ENCODE data around the gene PKM. TPM values are rescaled to one million over a fixed set of nuclear protein-coding genes. Genes with fewer than 3 reads are reported as not detected.
"Not testable (repeated sequence)": the region's sequence is repeated elsewhere in the genome, so short reads cannot be mapped to it uniquely, and the experiment has no call there.

The PKM gene
- total RNA-seq = 100 to 1,000 TPM; 965 to 980 TPM

GRCh38 chr15:72231066-72231832, at the start of gene PKM:
Gene PKM (minus strand): TSS chr15:72231190. CDS start chr15:72219097, 12,093 bp downstream.
- Mint-ChIP-seq H3K36me3 (peaks cover 14% of the 10 kb centered on the region), H3K4me3 (peak within 1 kb of the TSS; percentile 100), H3K27me3 (no peaks in the 10 kb centered on the region), H3K4me1 (peaks cover 38% of the 10 kb centered on the region), H3K9me3 (no peaks in the 10 kb centered on the region), H3K27ac (peak within 1 kb of the TSS; percentile 99)
- POLR2A ChIA-PET = interaction anchor here (0.6 to 3.8 kb wide), 12 partner anchors 9 to 243 kb away, joined by 3 to 25 read pairs (median 4); partner anchors contain the start of genes ARIH1, HEXA and PARP6
- peak; percentile 98 for DNase-seq
- peak; percentile 58 for ATAC-seq (ENCODE audit: low read depth)

- no peak overlapping the region for H3K4me3 Mint-ChIP-seq
- no peaks in the 10 kb centered on the region for H3K9me3 Mint-ChIP-seq
- no peak overlapping the region for H3K27ac Mint-ChIP-seq
- ATAC-seq (ENCODE audit: low read depth) (no peak), DNase-seq (no peak)
- peaks cover 1% of the 10 kb centered on the region for H3K4me1 Mint-ChIP-seq
- POLR2A ChIA-PET = no interaction called here
- peaks cover 4% of the 10 kb centered on the region for H3K27me3 Mint-ChIP-seq
- H3K36me3 Mint-ChIP-seq = no peaks in the 10 kb centered on the region
Observed at GRCh38 chr15:72280751-72281150, 49.8 kb upstream of the PKM start.

- Mint-ChIP-seq H3K36me3 (no peaks in the 10 kb centered on the region), H3K9me3 (no peaks in the 10 kb centered on the region), H3K4me3 (no peak overlapping the region), H3K4me1 (peaks cover 4% of the 10 kb centered on the region), H3K27me3 (peaks cover 8% of the 10 kb centered on the region), H3K27ac (no peak overlapping the region)
- DNase-seq (no peak), ATAC-seq (ENCODE audit: low read depth) (no peak)
- POLR2A ChIA-PET = no interaction called here
Observed at GRCh38 chr15:72278737-72279136, 47.7 kb upstream of the PKM start.

GRCh38 chr15:72276326-72276700, 45.3 kb upstream of the PKM start:
- no peak overlapping the region for H3K4me3 Mint-ChIP-seq
- POLR2A ChIA-PET = no interaction called here

GRCh38 chr15:72275635-72276325, 44.8 kb upstream of the PKM start:
- peaks cover 23% of the 10 kb centered on the region for H3K4me1 Mint-ChIP-seq
- POLR2A ChIA-PET; H3K4me3 Mint-ChIP-seq; DNase-seq; H3K27me3 Mint-ChIP-seq; ATAC-seq (ENCODE audit: low read depth); H3K27ac Mint-ChIP-seq; H3K36me3 Mint-ChIP-seq; H3K9me3 Mint-ChIP-seq: not testable (repeated sequence)

More at GRCh38 chr15:72276326-72276700, 45.3 kb upstream of the PKM start:
- Mint-ChIP-seq H3K27ac (no peak overlapping the region), H3K27me3 (peaks cover 8% of the 10 kb centered on the region), H3K9me3 (no peaks in the 10 kb centered on the region), H3K36me3 (peaks cover 3% of the 10 kb centered on the region), H3K4me1 (peaks cover 18% of the 10 kb centered on the region)
- ATAC-seq (ENCODE audit: low read depth) = no peak
- DNase-seq = no peak

GRCh38 chr15:72272997-72273352, 42.0 kb upstream of the PKM start:
- H3K9me3 Mint-ChIP-seq = no peaks in the 10 kb centered on the region
- DNase-seq (no peak), ATAC-seq (ENCODE audit: low read depth) (peak; percentile 0)
- peak overlapping the region; percentile 86 for H3K4me3 Mint-ChIP-seq
- peaks cover 8% of the 10 kb centered on the region for H3K27me3 Mint-ChIP-seq
- POLR2A ChIA-PET = interaction anchor here (0.9 to 2.7 kb wide), 3 partner anchors 43 to 93 kb away, joined by 3 to 16 read pairs (median 14); partner anchors contain the start of gene PKM
- H3K27ac Mint-ChIP-seq = peak overlapping the region; percentile 84
- H3K36me3 Mint-ChIP-seq = peaks cover 6% of the 10 kb centered on the region
- peaks cover 28% of the 10 kb centered on the region for H3K4me1 Mint-ChIP-seq

- peak; percentile 99 for ATAC-seq (ENCODE audit: low read depth)
- DNase-seq = peak; percentile 97
- peak within 1 kb of the TSS; percentile 84 for H3K27ac Mint-ChIP-seq
- peaks cover 6% of the 10 kb centered on the region for H3K36me3 Mint-ChIP-seq
- H3K4me1 Mint-ChIP-seq = peaks cover 28% of the 10 kb centered on the region
- POLR2A ChIA-PET = interaction anchor here (1.0 to 2.7 kb wide), 3 partner anchors 42 to 45 kb away, joined by 3 to 16 read pairs (median 14); partner anchors contain the start of gene PKM
- H3K4me3 Mint-ChIP-seq = peak within 1 kb of the TSS; percentile 91
- H3K9me3 Mint-ChIP-seq = no peaks in the 10 kb centered on the region
- H3K27me3 Mint-ChIP-seq = peaks cover 8% of the 10 kb centered on the region
Observed at GRCh38 chr15:72272213-72272996, 41.4 kb upstream of the PKM start, which contains the start of gene PARP6. Gene PARP6 (minus strand): TSS chr15:72272554. CDS start chr15:72267477, 5,077 bp downstream.

- Mint-ChIP-seq H3K27me3 (peaks cover 8% of the 10 kb centered on the region), H3K36me3 (peaks cover 6% of the 10 kb centered on the region), H3K27ac (peak overlapping the region; percentile 79), H3K4me3 (peak overlapping the region; percentile 91), H3K9me3 (no peaks in the 10 kb centered on the region), H3K4me1 (peaks cover 28% of the 10 kb centered on the region)
- no peak for DNase-seq
- peak; percentile 2 for ATAC-seq (ENCODE audit: low read depth)
- POLR2A ChIA-PET = interaction anchor here (1.0 to 2.7 kb wide), 2 partner anchors 42 to 45 kb away, joined by 3 to 14 read pairs; partner anchors contain the start of gene PKM
Observed at GRCh38 chr15:72271895-72272212, 40.9 kb upstream of the PKM start.

- no peaks in the 10 kb centered on the region for H3K9me3 Mint-ChIP-seq
- H3K4me3 Mint-ChIP-seq = peak overlapping the region; percentile 91
- POLR2A ChIA-PET = interaction anchor here (1.0 to 2.7 kb wide), 2 partner anchors 41 to 44 kb away, joined by 3 to 14 read pairs; partner anchors contain the start of gene PKM
Observed at GRCh38 chr15:72271221-72271620, 40.2 kb upstream of the PKM start.

GRCh38 chr15:72269739-72270138, 38.7 kb upstream of the PKM start:
- no peak overlapping the region for H3K4me3 Mint-ChIP-seq
- no peak overlapping the region for H3K27ac Mint-ChIP-seq
- ATAC-seq (ENCODE audit: low read depth) = no peak
- peaks cover 12% of the 10 kb centered on the region for H3K36me3 Mint-ChIP-seq
- no peak for DNase-seq
- H3K9me3 Mint-ChIP-seq = no peaks in the 10 kb centered on the region
- POLR2A ChIA-PET = interaction anchor here (0.7 to 0.9 kb wide), 2 partner anchors 204 to 208 kb away, joined by 3 read pairs; no protein-coding TSS in a partner anchor
- H3K27me3 Mint-ChIP-seq = no peaks in the 10 kb centered on the region
- peaks cover 28% of the 10 kb centered on the region for H3K4me1 Mint-ChIP-seq

More at GRCh38 chr15:72271221-72271620, 40.2 kb upstream of the PKM start:
- no peak for ATAC-seq (ENCODE audit: low read depth)
- peaks cover 28% of the 10 kb centered on the region for H3K4me1 Mint-ChIP-seq
- H3K27ac Mint-ChIP-seq = peak overlapping the region; percentile 37
- DNase-seq = no peak
- H3K36me3 Mint-ChIP-seq = peaks cover 6% of the 10 kb centered on the region
- H3K27me3 Mint-ChIP-seq = peaks cover 6% of the 10 kb centered on the region

- H3K27me3 Mint-ChIP-seq = no peaks in the 10 kb centered on the region
- H3K4me3 Mint-ChIP-seq = no peak overlapping the region
- POLR2A ChIA-PET = interaction anchor here (1.0 kb wide), 1 partner anchor 38 kb away, joined by 3 read pairs; no protein-coding TSS in a partner anchor
- H3K36me3 Mint-ChIP-seq = peaks cover 37% of the 10 kb centered on the region
- no peaks in the 10 kb centered on the region for H3K4me1 Mint-ChIP-seq
- ATAC-seq (ENCODE audit: low read depth) = no peak
- DNase-seq = no peak
- H3K27ac Mint-ChIP-seq = no peak overlapping the region
- no peaks in the 10 kb centered on the region for H3K9me3 Mint-ChIP-seq
Observed at GRCh38 chr15:72265031-72265430, 34.0 kb upstream of the PKM start.

- DNase-seq (no peak), ATAC-seq (ENCODE audit: low read depth) (no peak)
- Mint-ChIP-seq H3K27me3 (no peaks in the 10 kb centered on the region), H3K9me3 (no peaks in the 10 kb centered on the region), H3K27ac (no peak overlapping the region), H3K36me3 (peaks cover 23% of the 10 kb centered on the region), H3K4me3 (no peak overlapping the region), H3K4me1 (no peaks in the 10 kb centered on the region)
- POLR2A ChIA-PET = no interaction called here
Observed at GRCh38 chr15:72252663-72253299, 21.8 kb upstream of the PKM start.

Data from activated naive CD8-positive, alpha-beta T cell treated with anti-CD3 and anti-CD28 coated beads, Interleukin-2, amount 10 ng/mL, durations not matched to agents 7 days and 5 days (primary cell).